ENCODE data around the gene MAP2K1.
"Not testable (repeated sequence)": the region's sequence is repeated elsewhere in the genome, so short reads cannot be mapped to it uniquely, and the experiment has no call there.

Gene MAP2K1

GRCh38 chr15:66386204-66387123 is at the start of gene MAP2K1:
Gene MAP2K1, plus strand, starts transcription at chr15:66386912. Its CDS starts 436 bp downstream, at chr15:66387348.
- H3K36me3 ChIP-seq (ENCODE audit: control insufficient read depth in 1 of 2, insufficient read depth in 2 of 2, low read length in 2 of 2): no peaks in the 10 kb centered on the region
- peak within 1 kb of the TSS; percentile 79 to 86 for H3K4me3 ChIP-seq (ENCODE audit: low read depth in 1 of 2, low read length in 2 of 2)
- no peaks in the 10 kb centered on the region for H3K9me3 ChIP-seq (ENCODE audit: control insufficient read depth in 1 of 2, low read length in 2 of 2)
- H3K4me1 ChIP-seq (ENCODE audit: control insufficient read depth in 1 of 2, insufficient read depth in 2 of 2, low read length in 2 of 2): peaks cover 5 to 21% of the 10 kb centered on the region in 2 donors
- no peaks in the 10 kb centered on the region for H3K27me3 ChIP-seq (ENCODE audit: low read depth, low read length)
- peak within 1 kb of the TSS; percentile 84 for H3K27ac ChIP-seq (ENCODE audit: low read length)

GRCh38 chr15:66348530-66348929 is 38.2 kb upstream of the MAP2K1 start:
- not testable (repeated sequence) for H3K4me3 ChIP-seq (ENCODE audit: low read depth in 1 of 2, low read length in 2 of 2); H3K9me3 ChIP-seq (ENCODE audit: control insufficient read depth in 1 of 2, low read length in 2 of 2); H3K4me1 ChIP-seq (ENCODE audit: control insufficient read depth in 1 of 2, insufficient read depth in 2 of 2, low read length in 2 of 2); H3K27ac ChIP-seq (ENCODE audit: low read length); H3K27me3 ChIP-seq (ENCODE audit: low read depth, low read length)
- peaks cover 5 to 12% of the 10 kb centered on the region in 2 donors for H3K36me3 ChIP-seq (ENCODE audit: control insufficient read depth in 1 of 2, insufficient read depth in 2 of 2, low read length in 2 of 2)

GRCh38 chr15:66356077-66356358 is 30.7 kb upstream of the MAP2K1 start:
- H3K27me3 ChIP-seq (ENCODE audit: low read depth, low read length): no peaks in the 10 kb centered on the region
- peak overlapping the region; percentile 54 for H3K27ac ChIP-seq (ENCODE audit: low read length)
- H3K9me3 ChIP-seq (ENCODE audit: control insufficient read depth in 1 of 2, low read length in 2 of 2): no peaks in the 10 kb centered on the region
- no peaks in the 10 kb centered on the region for H3K4me1 ChIP-seq (ENCODE audit: control insufficient read depth in 1 of 2, insufficient read depth in 2 of 2, low read length in 2 of 2)
- peak overlapping the region; percentile 74 to 85 for H3K4me3 ChIP-seq (ENCODE audit: low read depth in 1 of 2, low read length in 2 of 2)
- no peaks in the 10 kb centered on the region for H3K36me3 ChIP-seq (ENCODE audit: control insufficient read depth in 1 of 2, insufficient read depth in 2 of 2, low read length in 2 of 2)

GRCh38 chr15:66356359-66357236 is 30.1 kb upstream of the MAP2K1 start, which contains the start of gene TIPIN:
Gene TIPIN, minus strand, starts transcription at chr15:66356685. Its CDS starts 3,738 bp downstream, at chr15:66352947.
- Histone ChIP-seq H3K4me3 (ENCODE audit: low read depth in 1 of 2, low read length in 2 of 2) (peak within 1 kb of the TSS; percentile 74 to 85), H3K9me3 (ENCODE audit: control insufficient read depth in 1 of 2, low read length in 2 of 2) (no peaks in the 10 kb centered on the region), H3K27ac (ENCODE audit: low read length) (peak within 1 kb of the TSS; percentile 54), H3K36me3 (ENCODE audit: control insufficient read depth in 1 of 2, insufficient read depth in 2 of 2, low read length in 2 of 2) (no peaks in the 10 kb centered on the region), H3K27me3 (ENCODE audit: low read depth, low read length) (no peaks in the 10 kb centered on the region), H3K4me1 (ENCODE audit: control insufficient read depth in 1 of 2, insufficient read depth in 2 of 2, low read length in 2 of 2) (no peaks in the 10 kb centered on the region)

- H3K9me3 ChIP-seq (ENCODE audit: control insufficient read depth in 1 of 2, low read length in 2 of 2): no peaks in the 10 kb centered on the region
- H3K4me3 ChIP-seq (ENCODE audit: low read depth in 1 of 2, low read length in 2 of 2): no peak overlapping the region
- H3K27ac ChIP-seq (ENCODE audit: low read length): no peak overlapping the region
- no peaks in the 10 kb centered on the region for H3K27me3 ChIP-seq (ENCODE audit: low read depth, low read length)
- H3K36me3 ChIP-seq (ENCODE audit: control insufficient read depth in 1 of 2, insufficient read depth in 2 of 2, low read length in 2 of 2): no peaks in the 10 kb centered on the region
- H3K4me1 ChIP-seq (ENCODE audit: control insufficient read depth in 1 of 2, insufficient read depth in 2 of 2, low read length in 2 of 2): no peaks in the 10 kb centered on the region
These were observed 27.0 kb upstream of the MAP2K1 start for GRCh38 chr15:66359740-66360139.

- not testable (repeated sequence) for H3K9me3 ChIP-seq (ENCODE audit: control insufficient read depth in 1 of 2, low read length in 2 of 2); H3K36me3 ChIP-seq (ENCODE audit: control insufficient read depth in 1 of 2, insufficient read depth in 2 of 2, low read length in 2 of 2); H3K4me1 ChIP-seq (ENCODE audit: control insufficient read depth in 1 of 2, insufficient read depth in 2 of 2, low read length in 2 of 2); H3K27ac ChIP-seq (ENCODE audit: low read length); H3K4me3 ChIP-seq (ENCODE audit: low read depth in 1 of 2, low read length in 2 of 2); H3K27me3 ChIP-seq (ENCODE audit: low read depth, low read length)
These were observed 24.8 kb upstream of the MAP2K1 start for GRCh38 chr15:66361745-66362460.

GRCh38 chr15:66362776-66363175 is 23.9 kb upstream of the MAP2K1 start:
- no peak overlapping the region for H3K27ac ChIP-seq (ENCODE audit: low read length)
- H3K27me3 ChIP-seq (ENCODE audit: low read depth, low read length): no peaks in the 10 kb centered on the region
- no peaks in the 10 kb centered on the region for H3K36me3 ChIP-seq (ENCODE audit: control insufficient read depth in 1 of 2, insufficient read depth in 2 of 2, low read length in 2 of 2)
- H3K4me3 ChIP-seq (ENCODE audit: low read depth in 1 of 2, low read length in 2 of 2): no peak overlapping the region
- H3K9me3 ChIP-seq (ENCODE audit: control insufficient read depth in 1 of 2, low read length in 2 of 2): no peaks in the 10 kb centered on the region
- no peaks in the 10 kb centered on the region for H3K4me1 ChIP-seq (ENCODE audit: control insufficient read depth in 1 of 2, insufficient read depth in 2 of 2, low read length in 2 of 2)

GRCh38 chr15:66364944-66365528 is 21.7 kb upstream of the MAP2K1 start:
- no peaks in the 10 kb centered on the region for H3K36me3 ChIP-seq (ENCODE audit: control insufficient read depth in 1 of 2, insufficient read depth in 2 of 2, low read length in 2 of 2)
- no peak overlapping the region for H3K4me3 ChIP-seq (ENCODE audit: low read depth in 1 of 2, low read length in 2 of 2)
- H3K27me3 ChIP-seq (ENCODE audit: low read depth, low read length): no peaks in the 10 kb centered on the region
- no peaks in the 10 kb centered on the region for H3K9me3 ChIP-seq (ENCODE audit: control insufficient read depth in 1 of 2, low read length in 2 of 2)
- H3K4me1 ChIP-seq (ENCODE audit: control insufficient read depth in 1 of 2, insufficient read depth in 2 of 2, low read length in 2 of 2): no peaks in the 10 kb centered on the region
- no peak overlapping the region for H3K27ac ChIP-seq (ENCODE audit: low read length)

GRCh38 chr15:66369773-66370651 is 16.7 kb upstream of the MAP2K1 start:
- no peaks in the 10 kb centered on the region for H3K36me3 ChIP-seq (ENCODE audit: control insufficient read depth in 1 of 2, insufficient read depth in 2 of 2, low read length in 2 of 2)
- peaks cover 0 to 3% of the 10 kb centered on the region in 2 donors for H3K9me3 ChIP-seq (ENCODE audit: control insufficient read depth in 1 of 2, low read length in 2 of 2)
- no peaks in the 10 kb centered on the region for H3K4me1 ChIP-seq (ENCODE audit: control insufficient read depth in 1 of 2, insufficient read depth in 2 of 2, low read length in 2 of 2)
- H3K4me3 ChIP-seq (ENCODE audit: low read depth in 1 of 2, low read length in 2 of 2): peak overlapping the region; percentile 23 to 71
- H3K27me3 ChIP-seq (ENCODE audit: low read depth, low read length): no peaks in the 10 kb centered on the region
- H3K27ac ChIP-seq (ENCODE audit: low read length): peak overlapping the region; percentile 79

- no peaks in the 10 kb centered on the region for H3K4me1 ChIP-seq (ENCODE audit: control insufficient read depth in 1 of 2, insufficient read depth in 2 of 2, low read length in 2 of 2)
- H3K9me3 ChIP-seq (ENCODE audit: control insufficient read depth in 1 of 2, low read length in 2 of 2): peaks cover 0 to 3% of the 10 kb centered on the region in 2 donors
- H3K36me3 ChIP-seq (ENCODE audit: control insufficient read depth in 1 of 2, insufficient read depth in 2 of 2, low read length in 2 of 2): no peaks in the 10 kb centered on the region
- H3K27me3 ChIP-seq (ENCODE audit: low read depth, low read length): no peaks in the 10 kb centered on the region
- H3K27ac ChIP-seq (ENCODE audit: low read length): no peak overlapping the region
- no peak overlapping the region for H3K4me3 ChIP-seq (ENCODE audit: low read depth in 1 of 2, low read length in 2 of 2)
These were observed 12.5 kb upstream of the MAP2K1 start for GRCh38 chr15:66374179-66374578.

Data from muscle layer of duodenum (tissue), 2 donors.